Endothelial cell of hepatic sinusoid (primary cell): Measurements from ENCODE around the gene KCNT2.
"Not testable (repeated sequence)": the region's sequence is repeated elsewhere in the genome, so short reads cannot be mapped to it uniquely, and the experiment has no call there.

Experiments used
- in situ Hi-C: cut with HindIII; loops from 2 replicates; pipeline ENCODE4 v1.10.0; 2017; ENCODE audit warnings: low sequenced_read_pairs

The KCNT2 gene

GRCh38 chr1:196324345-196324744 is 283.9 kb downstream of the KCNT2 start:
- in situ Hi-C loops, result no loop called here

- in situ Hi-C loops, result no loop called here
Measured at GRCh38 chr1:196323869-196324268, 284.4 kb downstream of the KCNT2 start.

GRCh38 chr1:196319301-196319700 is 288.9 kb downstream of the KCNT2 start:
- in situ Hi-C loops, result no loop called here

- in situ Hi-C loops, result no loop called here
Measured at GRCh38 chr1:196317535-196318522, 290.4 kb downstream of the KCNT2 start.

- in situ Hi-C loops, result no loop called here
Measured at GRCh38 chr1:196312739-196313138, 295.5 kb downstream of the KCNT2 start.

GRCh38 chr1:196309386-196309785 is 298.9 kb downstream of the KCNT2 start:
- in situ Hi-C loops, result no loop called here

- in situ Hi-C loops, result no loop called here
Measured at GRCh38 chr1:196308176-196308575, 300.1 kb downstream of the KCNT2 start.

- in situ Hi-C loops, result no loop called here
Measured at GRCh38 chr1:196306421-196306820, 301.8 kb downstream of the KCNT2 start.

GRCh38 chr1:196305216-196305615 is 303.0 kb downstream of the KCNT2 start:
- in situ Hi-C loops, result no loop called here

GRCh38 chr1:196302981-196303380 is 305.3 kb downstream of the KCNT2 start:
- in situ Hi-C loops, result no loop called here

- in situ Hi-C loops, result no loop called here
Measured at GRCh38 chr1:196302420-196302819, 305.8 kb downstream of the KCNT2 start.

GRCh38 chr1:196295766-196296165 is 312.5 kb downstream of the KCNT2 start:
- in situ Hi-C loops, result no loop called here

GRCh38 chr1:196278816-196279215 is 329.4 kb downstream of the KCNT2 start:
- in situ Hi-C loops, result no loop called here

- in situ Hi-C loops, result no loop called here
Measured at GRCh38 chr1:196277860-196278259, 330.4 kb downstream of the KCNT2 start.

- in situ Hi-C loops, result no loop called here
Measured at GRCh38 chr1:196271212-196271947, 336.9 kb downstream of the KCNT2 start.

GRCh38 chr1:196263086-196263485 is 345.2 kb downstream of the KCNT2 start:
- in situ Hi-C loops, result not testable (repeated sequence)

- in situ Hi-C loops, result no loop called here
Measured at GRCh38 chr1:196260270-196260669, 348.0 kb downstream of the KCNT2 start.

- in situ Hi-C loops, result no loop called here
Measured at GRCh38 chr1:196259316-196259715, 348.9 kb downstream of the KCNT2 start.

GRCh38 chr1:196255762-196256161 is 352.5 kb downstream of the KCNT2 start:
- in situ Hi-C loops, result no loop called here

- in situ Hi-C loops, result no loop called here
Measured at GRCh38 chr1:196229546-196229945, 378.7 kb downstream of the KCNT2 start.

GRCh38 chr1:196214866-196215265 is 393.4 kb downstream of the KCNT2 start:
- in situ Hi-C loops, result no loop called here

- in situ Hi-C loops, result no loop called here
Measured at GRCh38 chr1:196209983-196210382, 398.3 kb downstream of the KCNT2 start.
